ENCODE results near the gene CFAP46. TPM values are rescaled to one million over a fixed set of nuclear protein-coding genes. Genes with fewer than 3 reads are reported as not detected.

Gene CFAP46
- total RNA-seq, 2 experiments from 2014 or later = not detected

DNA sequence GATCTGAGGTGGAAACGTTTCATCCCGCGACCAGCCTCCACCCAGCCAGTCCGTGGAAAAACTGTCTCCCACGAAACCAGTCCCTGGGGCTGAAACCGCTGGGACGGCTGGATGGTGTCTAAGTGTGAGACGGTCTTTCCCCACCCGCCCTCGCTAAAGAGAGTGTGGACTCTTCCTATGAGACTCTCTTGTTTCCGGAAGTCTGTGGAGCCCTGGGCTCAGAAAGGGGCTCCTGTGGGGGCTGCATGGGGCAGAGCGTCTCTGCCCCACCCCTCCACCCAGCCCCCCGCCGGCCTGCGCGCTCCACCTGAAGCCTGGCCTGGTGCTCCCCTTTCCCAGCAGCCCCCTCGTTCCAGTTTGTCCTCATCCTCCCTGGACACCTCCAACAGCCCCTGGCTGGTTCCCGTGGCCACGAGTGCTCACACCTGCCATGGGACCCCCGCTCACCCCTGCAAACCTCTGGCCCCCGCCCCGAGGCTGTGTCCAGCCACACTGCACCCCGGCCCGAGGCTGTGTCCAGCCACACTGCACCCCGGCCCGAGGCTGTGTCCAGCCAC, 28.7 kb downstream of the CFAP46 start:
- BruUV-seq (replicated peaks) = no TSS peak
- Histone ChIP-seq H3K36me3 (ENCODE audit: insufficient read depth, low read length) (no peaks in the 10 kb centered on the region), H2AFZ (ENCODE audit: low read length) (no peak overlapping the region), H3K4me3 (ENCODE audit: low read depth, low read length, poor library complexity, severe bottlenecking) (no peak overlapping the region), H3K27ac (ENCODE audit: low read depth, low read length, poor library complexity, severe bottlenecking) (no peak overlapping the region), H4K20me1 (ENCODE audit: insufficient read depth, low read length) (no peaks in the 10 kb centered on the region), H3K9me3 (ENCODE audit: low read length) (no peaks in the 10 kb centered on the region), H3K4me1 (ENCODE audit: insufficient read depth, low read length, poor library complexity, severe bottlenecking) (no peaks in the 10 kb centered on the region), H3K9me2 (ENCODE audit: insufficient read depth, low read length) (no peaks in the 10 kb centered on the region), H3K4me2 (ENCODE audit: low read length) (no peak overlapping the region), H3K79me2 (ENCODE audit: insufficient read depth, low read depth, low read length) (no peaks in the 10 kb centered on the region)
- intact Hi-C loops (cut with micrococcal nuclease; ENCODE audit: unreplicated experiment) = no loop called here
- DNase-seq (ENCODE audit: low spot score) = no peak
- ChIA-PET POLR2A (no interaction called here), CTCF (ENCODE audit: unreplicated experiment) (no interaction called here)
- TF ChIP-seq, protein P1, sequence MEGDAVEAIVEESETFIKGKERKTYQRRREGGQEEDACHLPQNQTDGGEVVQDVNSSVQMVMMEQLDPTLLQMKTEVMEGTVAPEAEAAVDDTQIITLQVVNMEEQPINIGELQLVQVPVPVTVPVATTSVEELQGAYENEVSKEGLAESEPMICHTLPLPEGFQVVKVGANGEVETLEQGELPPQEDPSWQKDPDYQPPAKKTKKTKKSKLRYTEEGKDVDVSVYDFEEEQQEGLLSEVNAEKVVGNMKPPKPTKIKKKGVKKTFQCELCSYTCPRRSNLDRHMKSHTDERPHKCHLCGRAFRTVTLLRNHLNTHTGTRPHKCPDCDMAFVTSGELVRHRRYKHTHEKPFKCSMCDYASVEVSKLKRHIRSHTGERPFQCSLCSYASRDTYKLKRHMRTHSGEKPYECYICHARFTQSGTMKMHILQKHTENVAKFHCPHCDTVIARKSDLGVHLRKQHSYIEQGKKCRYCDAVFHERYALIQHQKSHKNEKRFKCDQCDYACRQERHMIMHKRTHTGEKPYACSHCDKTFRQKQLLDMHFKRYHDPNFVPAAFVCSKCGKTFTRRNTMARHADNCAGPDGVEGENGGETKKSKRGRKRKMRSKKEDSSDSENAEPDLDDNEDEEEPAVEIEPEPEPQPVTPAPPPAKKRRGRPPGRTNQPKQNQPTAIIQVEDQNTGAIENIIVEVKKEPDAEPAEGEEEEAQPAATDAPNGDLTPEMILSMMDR (conservative IDR thresholded peaks at IDR 0.05; ENCODE audit: low read length) = no peak
- no peak for TF ChIP-seq EZH2phosphoT487 (IDR thresholded peaks at IDR 0.05; ENCODE audit: borderline replicate concordance, low read depth, low read length)

DNA sequence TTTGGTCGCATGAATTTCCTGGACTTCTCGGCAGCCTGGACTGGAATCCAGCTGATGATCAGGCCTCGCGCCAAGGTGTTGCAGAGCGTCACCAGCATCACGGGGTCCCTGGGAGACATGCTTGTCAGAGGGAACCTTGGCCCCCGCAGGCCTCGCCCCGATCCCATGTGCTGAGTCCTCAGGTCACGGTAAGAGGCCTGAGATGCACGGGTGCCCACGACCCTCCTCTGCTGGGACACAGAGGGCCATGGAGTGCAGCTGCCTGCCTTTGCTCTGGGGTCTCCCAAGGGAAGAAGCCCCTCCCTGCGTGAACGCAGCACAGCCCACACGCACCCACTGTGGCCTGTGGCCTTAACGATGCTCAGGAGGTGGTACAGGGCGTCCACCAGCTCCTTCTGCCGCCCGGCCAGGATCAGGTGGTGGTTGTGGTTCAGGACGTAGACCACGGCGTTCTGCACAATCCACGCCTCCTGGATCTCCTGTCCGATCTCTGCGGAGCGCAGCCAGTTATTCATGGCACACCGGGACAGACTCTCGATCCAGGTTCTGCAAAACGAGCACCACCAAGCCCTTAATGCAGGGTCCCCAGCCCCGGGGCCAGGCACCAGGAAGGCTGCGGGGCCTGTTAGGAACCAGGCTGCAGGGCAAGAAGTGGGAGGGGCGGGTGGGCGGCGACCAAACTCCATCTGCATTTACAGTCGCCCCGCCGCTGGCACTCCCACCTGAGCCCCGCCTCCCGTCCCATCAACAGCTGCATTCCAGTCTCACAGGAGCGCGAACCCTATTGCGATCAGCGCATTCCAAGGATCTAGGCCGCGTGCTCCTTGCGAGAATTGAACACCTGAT, 29.4 kb downstream of the CFAP46 start:
- no peak for DNase-seq (ENCODE audit: low spot score)
- H2AFZ ChIP-seq (ENCODE audit: low read length) = no peak overlapping the region
- H3K36me3 ChIP-seq (ENCODE audit: insufficient read depth, low read length) = no peaks in the 10 kb centered on the region
- H3K9me3 ChIP-seq (ENCODE audit: low read length) = no peaks in the 10 kb centered on the region
- H3K79me2 ChIP-seq (ENCODE audit: insufficient read depth, low read depth, low read length) = no peaks in the 10 kb centered on the region
- H3K27ac ChIP-seq (ENCODE audit: low read depth, low read length, poor library complexity, severe bottlenecking) = no peak overlapping the region
- ChIA-PET POLR2A (no interaction called here), CTCF (ENCODE audit: unreplicated experiment) (no interaction called here)
- H3K4me2 ChIP-seq (ENCODE audit: low read length) = no peak overlapping the region
- TF ChIP-seq, protein P1 (conservative IDR thresholded peaks at IDR 0.05; ENCODE audit: low read length) = no peak
- TF ChIP-seq EZH2phosphoT487 (IDR thresholded peaks at IDR 0.05; ENCODE audit: borderline replicate concordance, low read depth, low read length) = no peak
- H3K9me2 ChIP-seq (ENCODE audit: insufficient read depth, low read length) = no peaks in the 10 kb centered on the region
- H3K4me3 ChIP-seq (ENCODE audit: low read depth, low read length, poor library complexity, severe bottlenecking) = no peak overlapping the region
- no peaks in the 10 kb centered on the region for H3K4me1 ChIP-seq (ENCODE audit: insufficient read depth, low read length, poor library complexity, severe bottlenecking)
- intact Hi-C loops (cut with micrococcal nuclease; ENCODE audit: unreplicated experiment) = no loop called here
- BruUV-seq (replicated peaks) = no TSS peak
- H4K20me1 ChIP-seq (ENCODE audit: insufficient read depth, low read length) = no peaks in the 10 kb centered on the region

DNA sequence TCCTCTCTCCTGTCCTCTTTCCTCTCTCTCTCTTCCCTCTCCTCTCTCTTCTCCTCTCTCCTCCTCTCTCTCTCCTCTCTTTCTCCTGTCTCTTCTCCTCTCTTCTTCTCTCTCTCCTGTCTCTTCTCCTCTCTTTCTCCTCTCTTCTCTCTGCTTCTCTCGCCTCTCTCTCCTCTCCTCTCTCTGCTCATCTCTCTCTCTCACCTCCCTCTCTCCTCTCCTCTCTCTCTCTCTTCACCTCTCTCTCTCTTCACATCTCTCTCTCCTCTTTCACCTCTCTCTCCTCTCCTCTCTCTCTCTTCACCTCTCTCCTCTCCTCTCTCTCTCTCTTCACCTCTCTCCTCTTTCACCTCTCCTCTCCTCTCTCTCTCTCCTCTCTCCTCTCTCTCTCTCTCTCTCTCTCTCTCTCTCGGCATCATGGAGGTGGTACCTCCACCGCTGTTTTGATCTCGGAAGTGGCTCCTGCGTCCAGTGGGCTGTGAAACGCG, 30.1 kb downstream of the CFAP46 start:
- H2AFZ ChIP-seq (ENCODE audit: low read length) = no peak overlapping the region
- no peak overlapping the region for H3K4me2 ChIP-seq (ENCODE audit: low read length)
- H4K20me1 ChIP-seq (ENCODE audit: insufficient read depth, low read length) = no peaks in the 10 kb centered on the region
- H3K79me2 ChIP-seq (ENCODE audit: insufficient read depth, low read depth, low read length) = no peaks in the 10 kb centered on the region
- BruUV-seq (replicated peaks) = no TSS peak
- TF ChIP-seq, protein P1 (conservative IDR thresholded peaks at IDR 0.05; ENCODE audit: low read length) = no peak
- no peak for TF ChIP-seq EZH2phosphoT487 (IDR thresholded peaks at IDR 0.05; ENCODE audit: borderline replicate concordance, low read depth, low read length)
- POLR2A ChIA-PET = no interaction called here
- no peaks in the 10 kb centered on the region for H3K4me1 ChIP-seq (ENCODE audit: insufficient read depth, low read length, poor library complexity, severe bottlenecking)
- no peaks in the 10 kb centered on the region for H3K36me3 ChIP-seq (ENCODE audit: insufficient read depth, low read length)
- no peak overlapping the region for H3K4me3 ChIP-seq (ENCODE audit: low read depth, low read length, poor library complexity, severe bottlenecking)
- CTCF ChIA-PET (ENCODE audit: unreplicated experiment) = no interaction called here
- DNase-seq (ENCODE audit: low spot score) = no peak
- no peaks in the 10 kb centered on the region for H3K9me2 ChIP-seq (ENCODE audit: insufficient read depth, low read length)
- no peaks in the 10 kb centered on the region for H3K9me3 ChIP-seq (ENCODE audit: low read length)
- intact Hi-C loops (cut with micrococcal nuclease; ENCODE audit: unreplicated experiment) = no loop called here
- H3K27ac ChIP-seq (ENCODE audit: low read depth, low read length, poor library complexity, severe bottlenecking) = no peak overlapping the region
